Measurements from ENCODE around the gene MOSMO.
"Not testable (repeated sequence)": the region's sequence is repeated elsewhere in the genome, so short reads cannot be mapped to it uniquely, and the experiment has no call there.

The MOSMO gene

DNA sequence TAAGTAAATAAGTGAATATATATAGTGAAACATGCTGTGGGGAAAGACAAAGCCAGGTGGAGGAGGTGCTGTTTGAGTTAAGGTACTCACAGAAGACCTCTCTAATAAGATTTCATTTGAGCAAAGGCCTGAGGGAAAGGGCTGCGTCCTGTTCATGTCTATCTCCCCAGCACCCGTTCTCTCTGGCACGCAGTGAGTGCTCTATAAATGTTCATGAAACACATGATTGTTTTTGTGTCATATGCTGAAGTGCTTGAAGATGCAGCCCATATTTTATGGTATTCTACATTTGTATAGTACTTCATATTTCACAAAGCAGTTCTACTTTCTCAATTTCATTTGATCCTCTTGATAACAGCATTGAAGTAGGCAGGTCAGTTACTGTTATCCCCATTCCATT, 85.4 kb downstream of the MOSMO start:
- no peak for DNase-seq (ENCODE audit: low read depth)

DNA sequence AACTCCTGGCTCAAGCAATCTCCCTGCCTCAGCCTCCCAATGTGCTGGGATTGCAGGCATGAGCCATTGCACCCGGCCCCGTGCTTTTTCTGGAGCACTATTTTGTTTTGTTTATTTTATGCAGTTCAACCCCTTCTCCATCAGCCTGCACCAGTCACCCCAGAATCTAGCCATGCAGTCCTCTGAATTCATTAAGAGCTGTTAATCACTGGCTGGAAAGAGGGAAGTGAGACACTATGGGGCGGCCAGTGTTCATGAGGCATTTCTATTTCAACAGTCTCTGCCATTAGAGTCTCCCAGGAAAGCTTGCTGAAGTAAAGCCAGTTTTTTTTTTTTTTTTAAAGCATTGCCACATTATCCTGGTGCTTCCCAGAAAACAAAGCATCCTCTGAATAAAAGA, 86.1 kb downstream of the MOSMO start:
- DNase-seq (ENCODE audit: low read depth): no peak

DNA sequence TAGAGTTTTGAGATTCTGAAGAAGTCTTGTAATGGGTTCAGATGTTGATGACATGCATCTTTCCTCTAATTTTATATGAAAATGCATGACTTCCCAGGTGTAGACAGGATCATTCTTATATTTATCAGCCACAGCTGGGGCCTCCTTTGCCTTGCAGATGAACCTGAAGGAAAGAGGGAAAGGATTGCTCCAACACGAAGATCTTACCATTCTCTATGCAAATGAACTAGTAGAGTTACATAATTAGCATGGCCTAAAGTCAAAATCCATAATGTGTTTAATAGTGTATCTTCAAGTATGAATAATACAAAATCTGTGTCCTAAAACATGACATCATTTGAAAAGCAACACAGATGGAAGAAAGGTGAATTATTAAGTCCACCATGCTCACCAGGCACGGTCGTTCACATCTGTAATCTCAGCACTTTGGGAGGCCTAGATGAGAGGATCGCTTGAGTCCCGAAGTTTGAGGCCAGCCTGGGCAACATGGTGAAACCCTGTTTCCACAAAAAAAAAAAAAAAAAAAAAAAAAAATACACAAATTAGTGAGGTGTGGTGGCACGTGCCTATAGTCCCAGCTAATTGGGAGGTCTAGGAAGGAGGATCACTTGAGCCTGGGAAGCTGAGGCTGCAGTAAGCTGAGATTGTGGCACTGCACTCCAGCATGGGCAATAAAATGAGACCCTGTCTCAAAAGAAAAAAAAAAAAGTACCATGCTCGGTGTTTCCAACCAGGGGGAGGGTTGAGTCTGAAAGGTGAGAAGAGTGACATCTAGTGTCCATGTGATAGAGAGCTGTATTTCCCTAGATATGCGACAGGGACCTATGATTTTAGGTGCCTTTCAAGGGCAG, 90.7 kb downstream of the MOSMO start:
- no peak for DNase-seq (ENCODE audit: low read depth)

GRCh38 chr16:22099256-22099975, 91.5 kb downstream of the MOSMO start:
- DNase-seq (ENCODE audit: low read depth): no peak

GRCh38 chr16:22103441-22103840, 95.5 kb downstream of the MOSMO start:
- DNase-seq (ENCODE audit: low read depth): no peak

GRCh38 chr16:22109258-22109898, 101.5 kb downstream of the MOSMO start:
- no peak for DNase-seq (ENCODE audit: low read depth)

DNA sequence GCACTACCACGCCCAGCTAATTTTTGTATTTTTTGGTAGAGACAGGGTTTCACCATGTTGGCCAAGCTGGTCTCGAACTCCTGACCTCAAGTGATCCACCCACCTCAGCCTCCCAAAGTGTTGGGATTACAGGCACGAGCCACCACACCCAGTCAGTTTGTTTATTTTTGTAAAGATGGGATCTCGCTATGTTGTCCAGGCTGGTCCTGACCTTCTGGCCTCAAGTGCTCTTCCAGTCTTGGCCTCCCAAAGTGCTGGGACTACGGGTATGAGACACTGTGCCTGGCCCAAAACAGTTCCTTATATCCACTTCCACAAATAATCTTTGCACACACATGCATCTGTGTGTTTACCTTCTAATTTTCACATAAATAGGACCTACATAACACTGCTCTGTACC, 103.7 kb downstream of the MOSMO start:
- DNase-seq (ENCODE audit: low read depth): not testable (repeated sequence)

GRCh38 chr16:22116095-22116700, 108.3 kb downstream of the MOSMO start:
- DNase-seq (ENCODE audit: low read depth): no peak

- no peak for DNase-seq (ENCODE audit: low read depth)
Observed at GRCh38 chr16:22117609-22118008, 109.7 kb downstream of the MOSMO start.

- no peak for DNase-seq (ENCODE audit: low read depth)
Observed at GRCh38 chr16:22120440-22120839, 112.5 kb downstream of the MOSMO start.

DNA sequence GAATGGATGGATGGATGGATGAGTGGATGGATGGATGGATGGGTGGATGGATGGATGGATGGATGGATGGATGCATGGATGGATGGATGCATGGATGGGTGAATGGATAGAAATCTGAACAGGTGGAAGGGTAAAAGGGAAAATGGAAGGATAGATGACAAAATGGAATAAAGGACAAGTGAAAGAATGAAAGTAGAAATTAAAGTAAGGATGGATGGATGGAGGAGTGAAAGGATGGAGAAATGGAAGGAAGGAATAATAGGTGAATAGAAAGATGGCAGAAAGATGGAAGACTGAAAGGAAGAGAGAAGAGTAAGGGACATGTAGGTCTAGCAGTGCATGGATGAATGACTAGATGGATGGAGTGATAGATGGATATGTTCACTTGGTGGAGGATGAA, 114.3 kb downstream of the MOSMO start:
- DNase-seq (ENCODE audit: low read depth): no peak

- no peak for DNase-seq (ENCODE audit: low read depth)
Observed at GRCh38 chr16:22123146-22123545, 115.2 kb downstream of the MOSMO start.

GRCh38 chr16:22123759-22124490, 116.0 kb downstream of the MOSMO start:
- no peak for DNase-seq (ENCODE audit: low read depth)

GRCh38 chr16:22124583-22125284, 116.8 kb downstream of the MOSMO start:
- no peak for DNase-seq (ENCODE audit: low read depth)

DNA sequence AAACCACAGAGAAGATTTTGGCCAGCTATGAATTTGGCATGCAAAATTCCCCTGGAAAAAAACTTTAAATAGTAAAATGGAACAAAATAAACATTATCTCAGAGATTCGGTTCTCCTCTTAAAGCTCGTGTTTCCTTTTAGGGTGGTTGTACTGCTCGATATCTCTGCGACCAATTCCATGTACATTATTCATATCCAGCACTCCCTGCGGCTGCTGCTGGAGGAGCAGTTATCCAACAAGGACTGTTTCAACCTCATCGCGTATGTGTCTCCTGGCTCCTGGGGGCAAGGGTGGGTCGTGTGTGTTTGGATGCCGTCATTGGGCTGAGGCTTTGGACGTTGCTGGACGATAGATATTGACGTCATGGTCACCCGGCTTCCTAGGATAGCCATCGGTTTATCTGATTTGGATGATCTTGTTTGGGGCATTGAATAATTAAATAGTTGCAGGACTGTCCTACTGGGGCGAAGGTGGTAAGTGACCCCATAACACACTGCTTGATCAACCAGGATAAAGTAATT, 118.2 kb downstream of the MOSMO start:
- no peak for DNase-seq (ENCODE audit: low read depth)

DNA sequence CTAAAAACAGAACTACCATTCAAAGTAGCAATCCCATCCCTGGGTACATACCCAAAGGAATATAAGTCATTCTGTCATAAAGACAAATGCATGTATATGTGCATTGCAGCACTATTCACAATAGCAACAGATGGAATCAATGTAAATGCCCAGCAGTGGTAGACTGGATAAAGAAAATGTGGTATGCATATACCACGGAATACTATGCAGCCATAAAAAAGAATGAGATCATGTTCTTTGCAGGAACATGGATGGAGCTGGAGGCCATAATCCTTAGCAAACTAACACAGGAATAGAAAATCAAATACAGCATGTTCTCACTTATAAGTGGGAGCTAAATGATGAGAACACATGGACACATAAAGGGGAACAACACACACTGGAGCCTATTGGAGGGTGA, 120.6 kb downstream of the MOSMO start:
- DNase-seq (ENCODE audit: low read depth): not testable (repeated sequence)

- DNase-seq (ENCODE audit: low read depth): no peak
Observed at GRCh38 chr16:22130528-22130927, 122.6 kb downstream of the MOSMO start.

DNA sequence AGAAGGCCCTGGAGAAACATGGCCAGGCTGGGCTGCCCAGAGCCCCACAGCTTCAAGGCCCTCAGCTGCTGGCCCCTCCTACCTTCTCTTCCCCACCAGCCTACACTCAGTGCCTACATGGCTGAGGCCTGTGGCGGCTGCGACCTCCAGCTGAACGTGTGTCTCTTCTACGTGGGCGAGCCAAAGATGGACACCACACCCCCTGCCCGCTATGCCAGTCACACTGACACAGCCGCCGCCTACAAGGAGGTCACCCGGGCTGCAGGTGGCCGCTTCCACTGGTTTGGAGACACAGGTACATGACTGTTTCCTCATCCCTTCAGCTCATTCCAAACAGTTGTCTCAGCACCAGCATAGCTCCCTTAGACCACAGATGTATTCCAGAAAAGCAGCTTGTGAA, 124.9 kb downstream of the MOSMO start:
- DNase-seq (ENCODE audit: low read depth): no peak
